Measurements from ENCODE around the gene SV2C.
"Not testable (repeated sequence)": the region's sequence is repeated elsewhere in the genome, so short reads cannot be mapped to it uniquely, and the experiment has no call there.

SV2C gene
- total RNA-seq: 0 to 0.37 (median 0.28) reads per million in 4 experiments

GRCh38 chr5:76082772-76083554, at the start of gene SV2C:
Gene SV2C, plus strand, starts transcription at chr5:76083383. Its CDS starts 48,368 bp downstream, at chr5:76131751.
- DNase-seq: no peak

- DNase-seq: not testable (repeated sequence)
Observed at GRCh38 chr5:76037736-76038151, 45.4 kb upstream of the SV2C start.

- no peak for DNase-seq
Observed at GRCh38 chr5:76038212-76038611, 45.0 kb upstream of the SV2C start.

- DNase-seq: no peak
Observed at GRCh38 chr5:76040806-76041205, 42.4 kb upstream of the SV2C start.

- DNase-seq: no peak
Observed at GRCh38 chr5:76041863-76042262, 41.3 kb upstream of the SV2C start.

- no peak for DNase-seq
Observed at GRCh38 chr5:76046741-76047140, 36.4 kb upstream of the SV2C start.

GRCh38 chr5:76050134-76050533, 33.0 kb upstream of the SV2C start:
- no peak for DNase-seq

- no peak for DNase-seq
Observed at GRCh38 chr5:76062502-76063041, 20.6 kb upstream of the SV2C start.

GRCh38 chr5:76065258-76065657, 17.9 kb upstream of the SV2C start:
- no peak for DNase-seq

- DNase-seq: no peak
Observed at GRCh38 chr5:76069061-76069735, 14.0 kb upstream of the SV2C start.

- no peak for DNase-seq
Observed at GRCh38 chr5:76074487-76075065, 8.6 kb upstream of the SV2C start.

- no peak for DNase-seq
Observed at GRCh38 chr5:76081811-76082771, 1.1 kb upstream of the SV2C start.

- no peak for DNase-seq
Observed at GRCh38 chr5:76083555-76084495, 642 bp downstream of the SV2C start.

- no peak for DNase-seq
Observed at GRCh38 chr5:76084496-76085242, 1.5 kb downstream of the SV2C start.

- no peak for DNase-seq
Observed at GRCh38 chr5:76085243-76085579, 2.0 kb downstream of the SV2C start.

GRCh38 chr5:76086095-76086494, 2.9 kb downstream of the SV2C start:
- no peak for DNase-seq

- DNase-seq: not testable (repeated sequence)
Observed at GRCh38 chr5:76089156-76089555, 6.0 kb downstream of the SV2C start.

GRCh38 chr5:76091351-76091750, 8.2 kb downstream of the SV2C start:
- DNase-seq: no peak

GRCh38 chr5:76099286-76099702, 16.1 kb downstream of the SV2C start:
- no peak for DNase-seq

- DNase-seq: no peak
Observed at GRCh38 chr5:76099756-76100155, 16.6 kb downstream of the SV2C start.

GRCh38 chr5:76104027-76104426, 20.8 kb downstream of the SV2C start:
- DNase-seq: no peak

Measured in effector CD8-positive, alpha-beta T cell (primary cell).